ENCODE measurements around the gene GLIS1. TPM values are rescaled to one million over a fixed set of nuclear protein-coding genes. Genes with fewer than 3 reads are reported as not detected.

Gene GLIS1
- total and polyA plus RNA-seq, 2 experiments from 2014 or later: 0.26 to 0.31 TPM

DNA sequence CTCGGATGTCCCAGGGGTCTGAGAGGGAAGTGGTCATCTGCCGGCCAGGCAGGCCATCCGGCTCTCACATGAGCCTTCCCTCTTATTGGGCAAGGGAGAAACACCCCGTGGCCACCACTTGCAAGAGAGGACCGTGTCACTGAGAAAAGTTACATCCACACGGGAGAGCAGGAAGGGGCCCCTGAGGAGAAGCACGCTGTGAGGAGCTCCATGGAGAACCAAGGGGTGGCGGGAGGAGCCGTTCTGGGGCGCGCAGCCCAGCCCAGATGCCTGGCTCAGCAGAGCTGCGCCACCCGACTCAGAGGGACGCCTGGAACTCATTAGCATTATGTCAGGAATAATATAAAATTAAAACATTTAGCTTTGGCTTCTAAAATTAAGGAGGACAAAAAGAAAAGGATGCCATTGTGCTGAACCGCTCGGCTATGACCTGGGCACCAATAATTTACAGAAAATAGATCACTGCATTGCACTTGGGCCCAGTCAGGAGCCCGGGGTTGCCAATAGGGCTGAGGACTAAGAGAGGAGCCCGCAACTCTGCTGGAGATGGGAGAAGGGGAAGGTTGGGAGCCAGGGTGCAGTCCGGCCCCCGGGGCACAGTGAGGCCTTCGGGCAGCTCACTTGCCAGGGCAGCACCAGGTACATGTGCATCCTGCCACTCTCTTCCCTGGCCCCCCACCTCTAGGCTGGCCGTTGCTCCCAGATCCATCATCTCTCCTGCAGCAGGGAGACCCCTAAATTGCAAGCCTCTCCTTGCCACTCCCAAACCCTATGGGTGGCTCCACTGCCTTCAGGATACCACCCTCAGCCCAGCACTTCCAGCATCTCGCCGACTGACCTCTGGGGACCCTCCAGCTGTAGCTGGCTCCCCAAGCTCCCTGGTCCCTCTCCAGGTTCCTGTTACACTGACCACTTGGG is 194.9 kb downstream of the GLIS1 start (continued):
- TF ChIP-seq, protein P1, sequence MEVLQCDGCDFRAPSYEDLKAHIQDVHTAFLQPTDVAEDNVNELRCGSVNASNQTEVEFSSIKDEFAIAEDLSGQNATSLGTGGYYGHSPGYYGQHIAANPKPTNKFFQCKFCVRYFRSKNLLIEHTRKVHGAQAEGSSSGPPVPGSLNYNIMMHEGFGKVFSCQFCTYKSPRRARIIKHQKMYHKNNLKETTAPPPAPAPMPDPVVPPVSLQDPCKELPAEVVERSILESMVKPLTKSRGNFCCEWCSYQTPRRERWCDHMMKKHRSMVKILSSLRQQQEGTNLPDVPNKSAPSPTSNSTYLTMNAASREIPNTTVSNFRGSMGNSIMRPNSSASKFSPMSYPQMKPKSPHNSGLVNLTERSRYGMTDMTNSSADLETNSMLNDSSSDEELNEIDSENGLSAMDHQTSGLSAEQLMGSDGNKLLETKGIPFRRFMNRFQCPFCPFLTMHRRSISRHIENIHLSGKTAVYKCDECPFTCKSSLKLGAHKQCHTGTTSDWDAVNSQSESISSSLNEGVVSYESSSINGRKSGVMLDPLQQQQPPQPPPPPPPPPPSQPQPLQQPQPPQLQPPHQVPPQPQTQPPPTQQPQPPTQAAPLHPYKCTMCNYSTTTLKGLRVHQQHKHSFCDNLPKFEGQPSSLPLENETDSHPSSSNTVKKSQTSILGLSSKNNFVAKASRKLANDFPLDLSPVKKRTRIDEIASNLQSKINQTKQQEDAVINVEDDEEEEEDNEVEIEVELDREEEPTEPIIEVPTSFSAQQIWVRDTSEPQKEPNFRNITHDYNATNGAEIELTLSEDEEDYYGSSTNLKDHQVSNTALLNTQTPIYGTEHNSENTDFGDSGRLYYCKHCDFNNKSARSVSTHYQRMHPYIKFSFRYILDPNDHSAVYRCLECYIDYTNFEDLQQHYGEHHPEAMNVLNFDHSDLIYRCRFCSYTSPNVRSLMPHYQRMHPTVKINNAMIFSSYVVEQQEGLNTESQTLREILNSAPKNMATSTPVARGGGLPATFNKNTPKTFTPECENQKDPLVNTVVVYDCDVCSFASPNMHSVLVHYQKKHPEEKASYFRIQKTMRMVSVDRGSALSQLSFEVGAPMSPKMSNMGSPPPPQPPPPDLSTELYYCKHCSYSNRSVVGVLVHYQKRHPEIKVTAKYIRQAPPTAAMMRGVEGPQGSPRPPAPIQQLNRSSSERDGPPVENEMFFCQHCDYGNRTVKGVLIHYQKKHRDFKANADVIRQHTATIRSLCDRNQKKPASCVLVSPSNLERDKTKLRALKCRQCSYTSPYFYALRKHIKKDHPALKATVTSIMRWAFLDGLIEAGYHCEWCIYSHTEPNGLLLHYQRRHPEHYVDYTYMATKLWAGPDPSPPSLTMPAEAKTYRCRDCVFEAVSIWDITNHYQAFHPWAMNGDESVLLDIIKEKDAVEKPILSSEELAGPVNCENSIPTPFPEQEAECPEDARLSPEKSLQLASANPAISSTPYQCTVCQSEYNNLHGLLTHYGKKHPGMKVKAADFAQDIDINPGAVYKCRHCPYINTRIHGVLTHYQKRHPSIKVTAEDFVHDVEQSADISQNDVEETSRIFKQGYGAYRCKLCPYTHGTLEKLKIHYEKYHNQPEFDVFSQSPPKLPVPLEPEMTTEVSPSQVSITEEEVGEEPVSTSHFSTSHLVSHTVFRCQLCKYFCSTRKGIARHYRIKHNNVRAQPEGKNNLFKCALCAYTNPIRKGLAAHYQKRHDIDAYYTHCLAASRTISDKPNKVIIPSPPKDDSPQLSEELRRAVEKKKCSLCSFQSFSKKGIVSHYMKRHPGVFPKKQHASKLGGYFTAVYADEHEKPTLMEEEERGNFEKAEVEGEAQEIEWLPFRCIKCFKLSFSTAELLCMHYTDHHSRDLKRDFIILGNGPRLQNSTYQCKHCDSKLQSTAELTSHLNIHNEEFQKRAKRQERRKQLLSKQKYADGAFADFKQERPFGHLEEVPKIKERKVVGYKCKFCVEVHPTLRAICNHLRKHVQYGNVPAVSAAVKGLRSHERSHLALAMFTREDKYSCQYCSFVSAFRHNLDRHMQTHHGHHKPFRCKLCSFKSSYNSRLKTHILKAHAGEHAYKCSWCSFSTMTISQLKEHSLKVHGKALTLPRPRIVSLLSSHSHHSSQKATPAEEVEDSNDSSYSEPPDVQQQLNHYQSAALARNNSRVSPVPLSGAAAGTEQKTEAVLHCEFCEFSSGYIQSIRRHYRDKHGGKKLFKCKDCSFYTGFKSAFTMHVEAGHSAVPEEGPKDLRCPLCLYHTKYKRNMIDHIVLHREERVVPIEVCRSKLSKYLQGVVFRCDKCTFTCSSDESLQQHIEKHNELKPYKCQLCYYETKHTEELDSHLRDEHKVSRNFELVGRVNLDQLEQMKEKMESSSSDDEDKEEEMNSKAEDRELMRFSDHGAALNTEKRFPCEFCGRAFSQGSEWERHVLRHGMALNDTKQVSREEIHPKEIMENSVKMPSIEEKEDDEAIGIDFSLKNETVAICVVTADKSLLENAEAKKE (CRISPR knock-in tag; IDR thresholded peaks at IDR 0.05): no peak

DNA sequence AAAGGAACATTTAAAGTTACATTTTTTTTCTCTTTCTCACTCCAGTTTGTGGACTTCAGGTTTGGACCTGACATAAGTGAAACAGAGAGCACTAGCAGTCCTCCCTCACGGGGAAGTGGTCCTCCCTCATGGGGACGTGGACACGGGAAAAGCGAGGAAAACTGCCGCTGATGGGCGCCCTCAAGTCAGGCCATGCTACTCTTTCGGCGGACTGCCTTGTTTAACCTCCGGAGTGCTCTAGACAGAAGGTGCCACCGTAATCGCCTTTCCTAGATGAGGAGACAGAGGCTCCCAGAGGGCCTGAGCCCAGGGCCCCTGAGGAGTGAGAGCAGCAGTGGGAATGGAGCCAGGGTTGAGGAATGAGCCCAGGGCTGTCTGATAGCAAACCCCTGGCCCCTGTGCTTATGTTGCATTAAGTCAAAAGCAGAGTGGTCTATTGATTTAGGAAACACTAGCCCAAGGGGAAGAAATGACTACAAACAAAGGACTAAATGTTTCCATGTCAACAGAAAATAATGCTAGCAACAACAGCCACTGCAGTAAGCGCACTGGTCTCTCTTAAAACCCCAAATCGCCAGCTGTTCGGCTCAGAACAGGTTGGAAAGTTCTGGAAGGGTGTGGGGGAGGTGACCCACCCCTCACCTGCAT is 195.7 kb downstream of the GLIS1 start:
- Histone ChIP-seq H3K27ac (ENCODE audit: low read depth) (no peak overlapping the region), H3K4me3 (no peak overlapping the region), H3K36me3 (ENCODE audit: insufficient read depth) (no peaks in the 10 kb centered on the region), H3K4me1 (ENCODE audit: insufficient read depth) (no peaks in the 10 kb centered on the region), H3K4me2 (no peak overlapping the region), H3K9me2 (ENCODE audit: insufficient read depth) (no peaks in the 10 kb centered on the region), H4K20me1 (replicated peaks; ENCODE audit: insufficient read depth) (no peaks in the 10 kb centered on the region), H3F3A (replicated peaks; ENCODE audit: low read depth) (no peaks in the 10 kb centered on the region), H2AFZ (peak overlapping the region; percentile 66; the same call in 1 of the 2 replicates), H3K27me3 (ENCODE audit: insufficient read depth) (no peaks in the 10 kb centered on the region), H3K79me2 (replicated peaks; ENCODE audit: insufficient read depth) (no peaks in the 10 kb centered on the region)
- DNase-seq (ENCODE audit: low spot score) (no peak), ATAC-seq (no peak)
- H3K36me3 Mint-ChIP-seq (ENCODE audit: low read depth): no peaks in the 10 kb centered on the region
- no peak overlapping the region for H3K27ac Mint-ChIP-seq
- H3K9me3 Mint-ChIP-seq: no peaks in the 10 kb centered on the region
- H3K4me3 Mint-ChIP-seq: no peak overlapping the region
- H3K27me3 Mint-ChIP-seq (ENCODE audit: insufficient read depth, low read depth, poor library complexity): peaks cover 18% of the 10 kb centered on the region
- TF ChIP-seq ZNF114 (CRISPR knock-in tag; IDR thresholded peaks at IDR 0.05): no peak
- TF ChIP-seq, protein P2, sequence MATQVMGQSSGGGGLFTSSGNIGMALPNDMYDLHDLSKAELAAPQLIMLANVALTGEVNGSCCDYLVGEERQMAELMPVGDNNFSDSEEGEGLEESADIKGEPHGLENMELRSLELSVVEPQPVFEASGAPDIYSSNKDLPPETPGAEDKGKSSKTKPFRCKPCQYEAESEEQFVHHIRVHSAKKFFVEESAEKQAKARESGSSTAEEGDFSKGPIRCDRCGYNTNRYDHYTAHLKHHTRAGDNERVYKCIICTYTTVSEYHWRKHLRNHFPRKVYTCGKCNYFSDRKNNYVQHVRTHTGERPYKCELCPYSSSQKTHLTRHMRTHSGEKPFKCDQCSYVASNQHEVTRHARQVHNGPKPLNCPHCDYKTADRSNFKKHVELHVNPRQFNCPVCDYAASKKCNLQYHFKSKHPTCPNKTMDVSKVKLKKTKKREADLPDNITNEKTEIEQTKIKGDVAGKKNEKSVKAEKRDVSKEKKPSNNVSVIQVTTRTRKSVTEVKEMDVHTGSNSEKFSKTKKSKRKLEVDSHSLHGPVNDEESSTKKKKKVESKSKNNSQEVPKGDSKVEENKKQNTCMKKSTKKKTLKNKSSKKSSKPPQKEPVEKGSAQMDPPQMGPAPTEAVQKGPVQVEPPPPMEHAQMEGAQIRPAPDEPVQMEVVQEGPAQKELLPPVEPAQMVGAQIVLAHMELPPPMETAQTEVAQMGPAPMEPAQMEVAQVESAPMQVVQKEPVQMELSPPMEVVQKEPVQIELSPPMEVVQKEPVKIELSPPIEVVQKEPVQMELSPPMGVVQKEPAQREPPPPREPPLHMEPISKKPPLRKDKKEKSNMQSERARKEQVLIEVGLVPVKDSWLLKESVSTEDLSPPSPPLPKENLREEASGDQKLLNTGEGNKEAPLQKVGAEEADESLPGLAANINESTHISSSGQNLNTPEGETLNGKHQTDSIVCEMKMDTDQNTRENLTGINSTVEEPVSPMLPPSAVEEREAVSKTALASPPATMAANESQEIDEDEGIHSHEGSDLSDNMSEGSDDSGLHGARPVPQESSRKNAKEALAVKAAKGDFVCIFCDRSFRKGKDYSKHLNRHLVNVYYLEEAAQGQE (IDR thresholded peaks at IDR 0.05; ENCODE audit: unreplicated experiment): no peak
- no peak for TF ChIP-seq JUNB (IDR thresholded peaks at IDR 0.05; ENCODE audit: unreplicated experiment)
- no peak for TF ChIP-seq STAT1 (IDR thresholded peaks at IDR 0.05; ENCODE audit: unreplicated experiment)
- TF ChIP-seq, protein P3, sequence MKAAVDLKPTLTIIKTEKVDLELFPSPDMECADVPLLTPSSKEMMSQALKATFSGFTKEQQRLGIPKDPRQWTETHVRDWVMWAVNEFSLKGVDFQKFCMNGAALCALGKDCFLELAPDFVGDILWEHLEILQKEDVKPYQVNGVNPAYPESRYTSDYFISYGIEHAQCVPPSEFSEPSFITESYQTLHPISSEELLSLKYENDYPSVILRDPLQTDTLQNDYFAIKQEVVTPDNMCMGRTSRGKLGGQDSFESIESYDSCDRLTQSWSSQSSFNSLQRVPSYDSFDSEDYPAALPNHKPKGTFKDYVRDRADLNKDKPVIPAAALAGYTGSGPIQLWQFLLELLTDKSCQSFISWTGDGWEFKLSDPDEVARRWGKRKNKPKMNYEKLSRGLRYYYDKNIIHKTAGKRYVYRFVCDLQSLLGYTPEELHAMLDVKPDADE (IDR thresholded peaks at IDR 0.05): no peak
- H3K4me1 Mint-ChIP-seq: peaks cover 18% of the 10 kb centered on the region

Measured in GM23338 (cell line).